GM21619 (cell line): ENCODE results near the gene C17orf78.
"Not testable (repeated sequence)": the region's sequence is repeated elsewhere in the genome, so short reads cannot be mapped to it uniquely, and the experiment has no call there.

ENCODE experiments used
- ATAC-seq: cut with Tn5 transposase; IDR thresholded peaks from one replicate; pipeline ENCODE4 v1.9.1; 2021; ENCODE audit not compliant: unreplicated experiment

C17orf78 gene

GRCh38 chr17:37385474-37385990 lies 9.7 kb downstream of the C17orf78 start:
- ATAC-seq: no peak

GRCh38 chr17:37386462-37386861 lies 10.7 kb downstream of the C17orf78 start:
- ATAC-seq: no peak

- no peak for ATAC-seq
Observed at GRCh38 chr17:37388266-37388665, 12.5 kb downstream of the C17orf78 start.

- ATAC-seq: no peak
Observed at GRCh38 chr17:37389160-37389559, 13.4 kb downstream of the C17orf78 start.

GRCh38 chr17:37391146-37391545 lies 15.4 kb downstream of the C17orf78 start:
- ATAC-seq: no peak

- no peak for ATAC-seq
Observed at GRCh38 chr17:37392024-37392590, 16.3 kb downstream of the C17orf78 start.

GRCh38 chr17:37393352-37393751 lies 17.6 kb downstream of the C17orf78 start:
- no peak for ATAC-seq

- ATAC-seq: no peak
Observed at GRCh38 chr17:37399265-37399803, 23.5 kb downstream of the C17orf78 start.

- no peak for ATAC-seq
Observed at GRCh38 chr17:37400505-37400904, 24.7 kb downstream of the C17orf78 start.

GRCh38 chr17:37405522-37405921 lies 29.7 kb downstream of the C17orf78 start:
- ATAC-seq: not testable (repeated sequence)

- ATAC-seq: no peak
Observed at GRCh38 chr17:37405955-37406634, 30.3 kb downstream of the C17orf78 start.

GRCh38 chr17:37406635-37407461 lies 31.1 kb downstream of the C17orf78 start, which contains the start of the genes ACACA and TADA2A:
Gene ACACA (minus strand): TSS chr17:37406836. CDS start chr17:37406299, 537 bp downstream.
Gene TADA2A (plus strand): TSS chr17:37406886. CDS start chr17:37411366, 4,480 bp downstream.
- ATAC-seq: peak; percentile 77

GRCh38 chr17:37408145-37408479 lies 32.3 kb downstream of the C17orf78 start:
- ATAC-seq: not testable (repeated sequence)

GRCh38 chr17:37410357-37410756 lies 34.6 kb downstream of the C17orf78 start:
- ATAC-seq: no peak

GRCh38 chr17:37413875-37414519 lies 38.2 kb downstream of the C17orf78 start:
- ATAC-seq: no peak

- ATAC-seq: no peak
Observed at GRCh38 chr17:37417852-37418251, 42.1 kb downstream of the C17orf78 start.

- no peak for ATAC-seq
Observed at GRCh38 chr17:37422971-37423625, 47.3 kb downstream of the C17orf78 start.

- ATAC-seq: no peak
Observed at GRCh38 chr17:37425268-37425667, 49.5 kb downstream of the C17orf78 start.

- no peak for ATAC-seq
Observed at GRCh38 chr17:37429039-37429438, 53.3 kb downstream of the C17orf78 start.

- no peak for ATAC-seq
Observed at GRCh38 chr17:37429453-37429852, 53.7 kb downstream of the C17orf78 start.
